Muscle of leg (tissue), 11 donors: ENCODE results near the gene LRMDA. TPM values are rescaled to one million over a fixed set of nuclear protein-coding genes. Genes with fewer than 3 reads are reported as not detected.

Experiments
- DNase-seq: peaks from one replicate; pipeline ENCODE4 v3.0.0; 2013
- H3K27ac ChIP-seq: one replicate; pipeline ENCODE4 v1.5.1; 2013; ENCODE audit warnings: mild to moderate bottlenecking, low read length, control low read depth
- H3K27me3 ChIP-seq: one replicate; pipeline ENCODE4 v1.6.1; 2013; ENCODE audit warnings: low read length; ENCODE audit not compliant: control insufficient read depth, insufficient read depth
- H3K36me3 ChIP-seq: one replicate; pipeline ENCODE4 v1.6.1; 2013; ENCODE audit warnings: low read length; ENCODE audit not compliant: control insufficient read depth, insufficient read depth
- H3K4me1 ChIP-seq: one replicate; pipeline ENCODE4 v1.6.1; 2013; ENCODE audit warnings: low read length; ENCODE audit not compliant: control insufficient read depth, insufficient read depth
- H3K4me3 ChIP-seq: one replicate; pipeline ENCODE4 v1.5.1; 2013; ENCODE audit warnings: low read length, control low read depth
- H3K9me3 ChIP-seq: replicated peaks from 2 replicates; pipeline ENCODE4 v1.6.1; 2013; ENCODE audit warnings: low read depth, low read length; ENCODE audit not compliant: control insufficient read depth
- WGBS: methylation state at CpG from one replicate; pipeline ENCODE4 v1.1.5; 2013; ENCODE audit warnings: missing lambda C conversion rate; ENCODE audit not compliant: insufficient coverage; 5-methylcytosine and 5-hydroxymethylcytosine counted together
- polyA plus RNA-seq, 8 donors: library from polyadenylated mRNA; unstranded; fragments of 120-200 nt; gene quantifications; one replicate each; pipeline versions ENCODE4 v1.2.1 to v1.2.3, GENCODE V29; 2013; ENCODE audit warnings: inconsistent platforms in 1 of 8, low replicate concordance in 1 of 8; ENCODE audit not compliant: insufficient read length in 8 of 8, insufficient read depth in 1 of 8
- total RNA-seq: library from RNA; stranded (reverse); fragments of 120-200 nt; gene quantifications from one replicate; pipeline ENCODE4 v1.2.4, GENCODE V29; 2013

LRMDA gene
- total and polyA plus RNA-seq, 9 donors, result 4.8 to 7.9 (median 5.7) TPM

GRCh38 chr10:76248649-76249200, 817.3 kb downstream of the LRMDA start:
- Histone ChIP-seq H3K4me1 (no peaks in the 10 kb centered on the region), H3K27ac (no peak overlapping the region), H3K36me3 (no peaks in the 10 kb centered on the region), H3K9me3 (no peaks in the 10 kb centered on the region), H3K27me3 (no peaks in the 10 kb centered on the region), H3K4me3 (no peak overlapping the region)
- DNase-seq, result no peak
- WGBS, result no CpG with 5 or more reads among the region's 1 CpG

DNA sequence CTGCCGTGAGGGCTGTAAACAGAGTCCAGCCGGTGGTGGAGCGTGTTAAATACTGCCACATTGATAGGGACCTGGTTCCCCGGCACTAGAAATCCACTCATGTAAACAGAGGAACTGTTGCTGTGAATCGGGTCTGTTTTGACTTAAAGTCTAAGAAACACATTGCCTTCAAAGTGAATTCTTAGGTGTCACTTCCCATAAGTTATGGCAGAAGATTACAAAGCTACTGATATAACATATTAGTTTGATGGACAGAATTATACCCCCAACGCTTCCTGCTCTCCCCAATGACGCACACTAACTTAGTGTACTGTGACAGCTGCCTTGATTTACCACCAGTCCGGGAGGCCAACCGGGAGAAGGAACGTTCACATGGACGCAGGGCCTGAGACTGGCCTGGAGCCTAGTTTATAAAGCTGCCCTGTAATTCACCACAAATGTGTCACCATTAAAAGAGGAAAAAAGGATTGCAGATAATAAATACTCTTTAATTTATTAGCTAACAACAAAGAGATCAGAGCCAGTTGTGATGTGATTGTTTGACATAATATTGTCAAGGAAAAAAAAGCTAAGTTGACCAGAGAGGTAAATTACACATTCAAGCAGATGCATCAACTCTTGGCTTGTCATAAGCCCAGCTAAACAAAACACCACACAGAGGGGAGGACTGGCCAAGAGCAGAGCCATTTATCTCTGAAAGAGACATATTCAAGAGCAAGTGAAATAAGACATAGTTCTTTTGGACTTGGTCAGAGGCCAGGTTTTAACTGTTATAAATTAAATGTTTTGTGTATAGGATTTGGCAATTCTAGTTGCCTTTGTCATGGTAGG, 820.6 kb downstream of the LRMDA start:
- Histone ChIP-seq H3K9me3 (no peaks in the 10 kb centered on the region), H3K27ac (no peak overlapping the region), H3K4me3 (no peak overlapping the region), H3K4me1 (no peaks in the 10 kb centered on the region), H3K27me3 (no peaks in the 10 kb centered on the region), H3K36me3 (no peaks in the 10 kb centered on the region)
- WGBS, result 59% methylated on average over 5 of the region's 11 CpGs
- peak; percentile 57 for DNase-seq

DNA sequence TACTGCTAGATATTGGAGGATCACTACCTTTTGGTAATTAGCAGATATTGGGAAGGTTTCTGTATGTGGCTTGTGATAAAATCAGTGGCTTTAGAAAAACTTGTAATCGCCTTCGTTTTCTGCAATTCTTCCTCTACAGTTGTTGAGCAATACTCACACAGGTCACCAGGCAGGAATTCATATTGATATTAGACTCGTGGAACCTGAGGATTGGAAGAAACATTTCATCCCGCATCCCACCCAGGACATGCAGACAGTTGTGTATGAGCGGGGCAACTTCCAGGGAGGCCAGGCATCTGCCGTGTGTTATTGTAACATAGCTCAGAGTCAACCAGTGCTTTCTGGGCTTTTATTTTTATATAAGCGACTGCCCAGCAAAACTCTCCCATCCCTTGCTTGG, 821.3 kb downstream of the LRMDA start:
- no peaks in the 10 kb centered on the region for H3K4me1 ChIP-seq
- H3K36me3 ChIP-seq, result no peaks in the 10 kb centered on the region
- H3K27ac ChIP-seq, result no peak overlapping the region
- no peaks in the 10 kb centered on the region for H3K27me3 ChIP-seq
- no peak overlapping the region for H3K4me3 ChIP-seq
- 83% methylated on average over 3 of the region's 7 CpGs for WGBS
- H3K9me3 ChIP-seq, result no peaks in the 10 kb centered on the region
- DNase-seq, result no peak

DNA sequence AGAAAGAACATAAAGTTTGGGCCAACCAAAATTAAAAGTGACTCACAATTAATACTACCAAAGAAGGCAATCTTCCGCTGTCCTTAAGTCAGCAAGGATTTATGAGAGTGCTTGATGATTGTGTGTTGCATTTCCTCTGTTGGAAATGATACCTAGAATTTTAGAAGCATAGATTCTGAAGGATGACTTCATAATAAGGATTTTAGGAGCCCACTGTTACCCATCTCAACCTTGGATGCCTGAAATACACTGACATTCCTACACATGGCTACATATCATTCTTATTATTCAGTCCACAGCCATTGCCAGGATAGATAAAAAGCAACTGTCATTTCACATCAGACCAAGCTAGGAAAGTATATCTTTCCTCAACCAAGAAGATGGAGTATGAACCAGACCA, 823.8 kb downstream of the LRMDA start:
- no peaks in the 10 kb centered on the region for H3K36me3 ChIP-seq
- no peaks in the 10 kb centered on the region for H3K27me3 ChIP-seq
- H3K9me3 ChIP-seq, result no peaks in the 10 kb centered on the region
- no peak overlapping the region for H3K4me3 ChIP-seq
- no CpG with 5 or more reads among the region's 1 CpG for WGBS
- no peak for DNase-seq
- H3K4me1 ChIP-seq, result no peaks in the 10 kb centered on the region
- H3K27ac ChIP-seq, result no peak overlapping the region

DNA sequence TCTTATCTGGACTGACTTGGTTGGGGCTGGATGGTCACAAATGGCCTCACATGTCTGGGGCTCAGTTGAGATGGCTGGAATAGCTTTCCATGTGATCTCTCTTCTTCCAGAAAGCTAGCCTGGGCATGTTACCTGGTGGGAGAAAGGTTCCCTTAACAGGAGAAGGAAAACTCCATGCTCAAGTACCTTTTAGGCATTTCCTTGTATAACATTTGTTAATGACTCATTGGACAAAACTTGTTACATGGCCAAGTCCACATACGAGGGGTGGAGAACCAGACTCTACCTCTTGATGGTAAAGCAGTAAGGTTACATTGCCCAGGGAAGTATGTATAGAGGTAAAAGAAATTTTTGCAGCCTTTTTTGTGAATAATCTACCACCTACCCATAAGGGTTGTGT, 826.4 kb downstream of the LRMDA start:
- whole genome bisulfite sequencing, result no CpG with 5 or more reads among the region's 1 CpG
- H3K9me3 ChIP-seq, result peaks cover 6% of the 10 kb centered on the region
- H3K27me3 ChIP-seq, result no peaks in the 10 kb centered on the region
- no peaks in the 10 kb centered on the region for H3K4me1 ChIP-seq
- no peak for DNase-seq
- no peak overlapping the region for H3K4me3 ChIP-seq
- no peaks in the 10 kb centered on the region for H3K36me3 ChIP-seq
- H3K27ac ChIP-seq, result no peak overlapping the region

- Histone ChIP-seq H3K9me3 (peaks cover 4% of the 10 kb centered on the region), H3K27ac (no peak overlapping the region), H3K36me3 (no peaks in the 10 kb centered on the region), H3K27me3 (no peaks in the 10 kb centered on the region), H3K4me1 (no peaks in the 10 kb centered on the region), H3K4me3 (no peak overlapping the region)
- WGBS, result 40% methylated on average over 3 of the region's 4 CpGs
- DNase-seq, result peak; percentile 11
Observed at GRCh38 chr10:76265441-76266113, 834.2 kb downstream of the LRMDA start.

DNA sequence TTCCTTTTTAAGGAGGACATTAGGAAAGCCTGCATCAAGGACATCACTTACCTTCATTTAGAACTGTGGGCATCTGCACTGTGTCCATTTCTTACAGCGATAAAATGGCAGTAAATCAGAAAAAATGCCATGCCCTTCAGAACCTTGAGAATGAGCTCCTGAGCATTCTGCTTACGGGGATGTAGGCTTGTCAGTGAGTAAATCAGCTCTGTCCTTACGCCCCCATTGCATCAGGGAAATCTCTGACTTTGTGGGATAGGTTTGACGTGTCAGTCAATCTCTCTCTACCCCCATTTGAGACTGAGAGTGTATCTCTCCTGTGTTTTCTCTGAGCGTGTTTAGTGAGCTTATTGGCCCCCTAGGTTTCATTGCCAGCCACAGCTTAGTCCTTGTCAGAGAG, 837.1 kb downstream of the LRMDA start:
- no peaks in the 10 kb centered on the region for H3K27me3 ChIP-seq
- DNase-seq, result no peak
- H3K36me3 ChIP-seq, result no peaks in the 10 kb centered on the region
- H3K27ac ChIP-seq, result no peak overlapping the region
- WGBS, result no CpG with 5 or more reads among the region's 5 CpGs
- no peak overlapping the region for H3K4me3 ChIP-seq
- H3K4me1 ChIP-seq, result no peaks in the 10 kb centered on the region
- H3K9me3 ChIP-seq, result no peaks in the 10 kb centered on the region

DNA sequence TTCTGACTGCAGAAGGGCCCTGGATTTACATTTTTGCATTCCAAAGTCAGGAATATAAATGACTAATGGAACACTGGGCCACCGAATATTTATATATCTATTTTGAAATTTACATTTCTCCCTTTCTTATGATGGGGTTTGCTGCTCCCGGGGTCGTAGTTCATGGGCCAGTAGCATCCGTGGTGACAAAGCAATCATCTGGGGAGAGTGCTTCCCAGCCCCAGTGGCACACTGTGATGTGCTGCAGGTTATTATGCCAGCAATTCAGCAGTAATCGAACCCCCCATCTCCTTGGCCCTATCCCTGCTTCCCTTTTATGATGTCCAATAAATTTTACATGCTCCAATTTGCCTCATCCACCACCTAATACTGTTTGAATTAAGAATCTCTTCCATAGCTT, 837.5 kb downstream of the LRMDA start:
- Histone ChIP-seq H3K27me3 (no peaks in the 10 kb centered on the region), H3K4me1 (no peaks in the 10 kb centered on the region), H3K36me3 (no peaks in the 10 kb centered on the region), H3K4me3 (no peak overlapping the region), H3K27ac (no peak overlapping the region), H3K9me3 (no peaks in the 10 kb centered on the region)
- no peak for DNase-seq
- 76% methylated on average over 4 of the region's 5 CpGs for WGBS

DNA sequence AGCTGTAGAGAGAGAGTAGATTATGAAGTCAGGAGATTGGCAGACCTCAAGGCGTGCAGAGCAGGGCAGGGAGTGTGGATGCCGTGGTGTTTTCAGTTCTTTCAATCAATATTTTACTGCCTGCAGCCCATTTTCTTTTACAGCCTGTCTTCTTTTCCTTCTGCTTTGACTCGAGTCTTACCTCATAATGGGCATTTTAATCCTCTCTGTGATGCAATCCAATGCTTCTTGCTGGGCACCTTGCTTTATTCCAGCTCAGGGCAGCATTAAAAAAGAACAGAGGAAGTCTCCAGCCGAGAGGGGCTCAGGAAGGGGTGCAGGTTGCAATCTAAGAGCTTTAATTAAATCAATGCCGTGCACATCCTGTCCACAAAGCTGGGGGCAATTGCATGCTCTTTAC, 839.0 kb downstream of the LRMDA start:
- H3K27ac ChIP-seq, result no peak overlapping the region
- no peaks in the 10 kb centered on the region for H3K36me3 ChIP-seq
- H3K27me3 ChIP-seq, result no peaks in the 10 kb centered on the region
- H3K4me3 ChIP-seq, result no peak overlapping the region
- no peak for DNase-seq
- 49% methylated on average over 4 of the region's 5 CpGs for WGBS
- peaks cover 2% of the 10 kb centered on the region for H3K9me3 ChIP-seq
- no peaks in the 10 kb centered on the region for H3K4me1 ChIP-seq

- no peak for DNase-seq
- Histone ChIP-seq H3K27me3 (no peaks in the 10 kb centered on the region), H3K4me3 (no peak overlapping the region), H3K9me3 (peaks cover 4% of the 10 kb centered on the region), H3K27ac (no peak overlapping the region), H3K36me3 (no peaks in the 10 kb centered on the region), H3K4me1 (no peaks in the 10 kb centered on the region)
Observed at GRCh38 chr10:76274933-76275332, 843.5 kb downstream of the LRMDA start.
